Ecto neural progenitor cell (in vitro differentiated cells): ENCODE data around the gene MINDY2.
A peak's percentile ranks its signal among the peaks of the same experiment; 100 is the strongest.

ENCODE experiments used
- DNase-seq: peaks from one replicate; pipeline ENCODE4 v3.0.0-alpha.2; 2018; ENCODE audit warnings: low spot score

MINDY2 gene, protein sequence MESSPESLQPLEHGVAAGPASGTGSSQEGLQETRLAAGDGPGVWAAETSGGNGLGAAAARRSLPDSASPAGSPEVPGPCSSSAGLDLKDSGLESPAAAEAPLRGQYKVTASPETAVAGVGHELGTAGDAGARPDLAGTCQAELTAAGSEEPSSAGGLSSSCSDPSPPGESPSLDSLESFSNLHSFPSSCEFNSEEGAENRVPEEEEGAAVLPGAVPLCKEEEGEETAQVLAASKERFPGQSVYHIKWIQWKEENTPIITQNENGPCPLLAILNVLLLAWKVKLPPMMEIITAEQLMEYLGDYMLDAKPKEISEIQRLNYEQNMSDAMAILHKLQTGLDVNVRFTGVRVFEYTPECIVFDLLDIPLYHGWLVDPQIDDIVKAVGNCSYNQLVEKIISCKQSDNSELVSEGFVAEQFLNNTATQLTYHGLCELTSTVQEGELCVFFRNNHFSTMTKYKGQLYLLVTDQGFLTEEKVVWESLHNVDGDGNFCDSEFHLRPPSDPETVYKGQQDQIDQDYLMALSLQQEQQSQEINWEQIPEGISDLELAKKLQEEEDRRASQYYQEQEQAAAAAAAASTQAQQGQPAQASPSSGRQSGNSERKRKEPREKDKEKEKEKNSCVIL

DNA sequence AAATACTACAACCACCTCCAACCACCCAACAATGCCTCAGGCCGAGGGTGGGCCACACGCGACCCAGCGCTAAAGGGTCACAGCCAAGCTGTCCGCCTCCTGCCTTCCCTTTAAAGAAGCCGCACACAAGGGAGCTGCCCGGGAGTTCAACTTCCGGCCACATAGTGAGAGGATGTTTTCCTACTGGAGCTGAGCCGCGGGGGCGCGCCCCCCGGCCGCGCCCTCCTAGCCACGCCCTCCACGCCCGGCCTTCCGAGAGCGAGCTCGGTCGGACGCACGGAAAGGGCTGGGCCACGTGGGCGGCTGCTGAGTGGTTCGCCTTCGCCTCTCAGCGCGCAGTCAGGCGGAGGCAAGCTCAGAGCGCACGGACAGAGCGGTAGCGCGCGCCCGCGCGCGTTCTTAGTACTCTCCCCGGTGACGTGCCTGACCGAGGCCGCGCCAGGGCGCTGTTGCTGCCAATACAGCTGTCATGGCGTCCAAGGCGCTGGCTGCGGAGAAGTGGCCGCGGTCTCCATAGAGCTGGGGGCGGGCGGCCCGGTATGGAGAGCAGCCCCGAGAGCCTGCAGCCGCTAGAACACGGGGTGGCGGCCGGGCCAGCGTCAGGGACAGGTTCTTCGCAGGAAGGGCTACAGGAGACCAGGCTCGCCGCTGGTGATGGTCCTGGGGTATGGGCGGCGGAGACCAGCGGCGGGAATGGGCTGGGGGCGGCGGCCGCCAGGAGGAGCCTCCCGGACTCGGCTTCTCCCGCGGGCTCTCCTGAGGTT, at the start of gene MINDY2:
Gene MINDY2, plus strand, starts transcription at position 446 of the 764 bp plus-strand sequence. Its CDS starts 94 bp downstream, at position 540.
- DNase-seq, result peak; percentile 97

DNA sequence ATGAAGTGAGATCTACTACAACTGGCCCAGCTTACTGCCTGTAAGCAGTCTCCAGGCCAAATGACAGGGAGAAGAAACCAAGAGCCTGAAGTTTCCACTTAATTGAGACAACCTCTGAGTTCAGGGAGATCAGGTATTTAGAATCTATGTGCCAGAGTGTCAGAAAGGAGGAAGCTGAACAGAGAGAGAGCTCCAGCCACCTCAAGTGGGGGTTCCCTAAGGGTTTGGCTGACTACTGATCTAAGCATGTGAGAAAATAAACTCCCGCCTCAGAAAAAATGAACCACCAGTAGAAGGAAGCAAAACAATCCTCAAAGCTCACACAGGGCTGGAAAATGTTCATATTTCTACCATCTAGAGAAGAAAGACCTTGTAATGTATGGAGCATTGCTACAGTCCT, 46.6 kb upstream of the MINDY2 start:
- no peak for DNase-seq

DNA sequence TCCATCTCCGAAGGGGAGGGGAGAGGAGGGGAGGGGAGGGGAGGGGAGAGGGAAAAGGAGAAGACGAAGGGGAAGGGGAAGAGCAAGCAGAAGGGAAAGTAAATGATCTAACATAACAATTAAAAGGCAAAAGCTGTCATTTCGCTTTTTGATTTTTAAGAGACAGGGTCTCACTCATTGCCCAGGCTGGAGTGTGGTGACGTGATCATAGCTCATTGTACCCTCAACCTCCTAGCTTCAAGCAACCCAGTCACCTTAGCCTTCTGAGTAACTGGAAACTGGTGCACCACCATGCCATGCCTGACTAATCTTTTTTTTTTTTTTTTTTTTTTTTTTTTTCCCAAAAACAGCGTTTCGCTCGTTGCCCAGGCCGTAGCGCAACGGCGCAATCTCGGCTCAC, 44.2 kb upstream of the MINDY2 start:
- no peak for DNase-seq

DNA sequence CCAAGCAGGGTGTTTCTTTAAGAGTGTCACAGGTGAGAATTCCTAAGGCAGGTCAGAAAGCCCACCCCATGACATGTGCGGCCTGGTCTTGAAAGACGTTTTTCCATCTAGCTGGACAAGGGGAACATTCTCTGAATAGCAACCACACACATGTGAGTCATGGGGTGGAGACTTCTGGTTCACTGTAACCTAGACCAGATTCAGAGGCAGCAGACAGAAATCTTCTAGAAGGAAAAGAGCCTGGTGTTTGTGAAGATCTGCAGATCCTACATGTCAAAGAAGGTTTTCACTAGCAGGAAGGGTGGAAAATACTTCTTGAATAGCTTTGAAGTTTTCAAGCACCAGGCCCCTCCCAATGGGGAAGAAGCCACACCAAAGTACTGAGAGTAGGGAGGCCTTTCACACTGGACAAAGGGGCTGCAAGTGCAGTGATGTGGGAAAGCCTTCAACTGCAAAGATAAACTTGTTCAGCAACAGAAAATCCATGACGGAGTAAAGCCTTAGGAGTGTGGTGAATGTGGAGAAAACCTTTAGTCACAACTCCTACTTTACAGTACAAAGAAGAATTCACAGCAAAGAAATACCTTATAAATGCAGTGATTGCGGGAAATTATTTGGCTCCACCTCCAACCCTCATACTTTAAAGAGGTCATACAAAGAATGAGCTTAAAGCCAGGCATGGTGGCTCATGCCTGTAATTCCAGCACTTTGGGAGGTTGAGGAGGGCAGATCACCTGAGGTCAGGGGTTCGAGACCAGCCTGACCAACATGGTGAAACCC, 39.2 kb upstream of the MINDY2 start:
- no peak for DNase-seq

DNA sequence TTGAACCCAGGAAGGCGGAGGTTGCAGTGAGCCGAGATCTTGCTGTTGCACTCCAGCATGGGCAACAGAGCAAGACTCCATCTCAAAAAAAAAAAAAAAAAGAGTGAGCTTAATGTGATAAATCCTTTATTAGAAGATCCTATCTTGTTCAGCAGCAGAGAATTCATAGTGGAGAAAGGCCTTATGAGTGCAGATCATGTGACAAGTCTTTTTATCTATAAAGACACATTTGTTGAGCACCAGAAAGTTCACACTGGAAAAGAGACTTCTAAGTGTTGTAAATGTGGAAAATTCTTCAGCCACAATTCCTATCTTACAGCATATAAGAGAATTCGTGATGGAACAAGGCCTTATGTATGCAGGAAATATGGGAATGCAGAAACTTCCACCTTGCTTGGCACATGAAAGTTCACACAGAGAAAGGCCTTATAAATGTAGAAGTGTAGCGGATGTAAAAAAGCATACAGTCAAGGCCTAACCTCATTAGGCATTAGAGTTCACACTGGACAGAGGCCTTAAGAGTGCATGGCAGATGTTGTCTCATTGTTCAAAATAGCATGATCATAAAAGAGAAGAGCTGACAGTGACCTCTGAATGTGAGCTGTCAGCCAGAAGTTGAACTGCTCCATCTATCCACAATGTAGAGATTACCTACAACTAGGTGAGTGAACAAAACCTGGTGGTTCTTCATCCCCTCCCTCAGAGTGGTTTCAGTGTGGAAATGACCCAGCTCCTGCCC, 38.3 kb upstream of the MINDY2 start:
- DNase-seq, result no peak

DNA sequence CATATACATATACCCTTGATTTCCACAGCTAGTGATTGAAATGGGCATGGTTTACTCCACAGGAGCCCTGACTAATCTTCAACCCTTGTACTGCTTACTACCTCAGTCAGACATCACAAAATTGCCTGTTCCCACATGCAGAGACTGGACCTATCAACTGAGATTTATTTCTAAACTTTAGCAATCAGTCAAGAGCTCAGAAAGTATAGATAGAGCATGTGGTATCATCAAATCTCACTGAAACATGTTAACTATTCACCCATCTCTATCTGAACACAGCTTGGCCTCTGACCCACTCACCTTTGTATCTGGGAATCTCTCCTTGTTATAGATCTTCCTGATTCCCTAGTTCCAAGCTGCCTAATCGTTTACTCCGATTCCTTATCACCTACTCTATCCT, 36.2 kb upstream of the MINDY2 start:
- no peak for DNase-seq

DNA sequence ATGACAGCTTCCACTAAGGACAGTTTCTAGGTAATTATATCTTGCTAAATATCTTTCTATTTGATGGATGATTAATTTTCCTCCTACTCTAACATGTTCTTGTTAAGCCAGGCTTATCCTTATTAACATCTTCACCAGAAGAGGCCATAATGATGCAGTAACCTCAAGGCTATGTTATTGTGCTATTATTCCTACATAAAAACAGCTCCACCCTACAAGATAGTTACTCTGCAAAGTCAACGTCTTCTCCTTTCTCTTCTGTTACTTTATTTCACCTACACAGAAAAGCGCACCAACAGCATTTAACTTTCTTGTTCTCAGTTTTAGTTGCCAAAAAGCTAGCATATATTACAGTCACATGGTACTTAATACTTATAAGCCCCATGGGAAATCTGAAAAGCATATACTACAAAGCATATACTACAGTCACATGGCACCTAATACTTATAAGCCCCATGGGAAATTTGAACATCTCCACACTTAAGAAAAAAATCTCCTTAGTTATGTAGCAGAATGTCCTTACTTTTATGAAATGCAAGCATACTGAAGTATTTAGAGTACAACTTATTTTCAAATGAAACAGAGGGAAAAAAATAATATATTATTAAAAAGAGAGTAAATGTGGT, 35.0 kb upstream of the MINDY2 start:
- DNase-seq, result no peak

DNA sequence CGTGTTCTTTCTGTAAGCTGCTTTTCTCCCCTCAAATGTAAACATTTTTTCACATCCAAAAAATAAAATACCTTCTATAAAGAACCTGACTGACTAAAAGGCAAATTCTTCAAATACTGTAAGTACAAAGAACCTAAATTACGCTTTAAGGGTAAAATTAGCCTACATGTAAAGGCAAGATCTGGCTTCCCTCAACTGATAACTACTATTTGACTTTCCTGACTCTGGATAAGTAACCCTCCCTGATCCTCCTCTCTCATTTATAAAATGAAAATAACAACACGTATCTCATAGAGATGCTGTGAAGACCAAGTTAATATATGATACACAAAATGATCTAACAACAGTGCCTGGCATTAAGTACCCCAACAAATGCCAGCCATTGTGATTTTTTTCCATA, 33.8 kb upstream of the MINDY2 start:
- DNase-seq, result no peak

DNA sequence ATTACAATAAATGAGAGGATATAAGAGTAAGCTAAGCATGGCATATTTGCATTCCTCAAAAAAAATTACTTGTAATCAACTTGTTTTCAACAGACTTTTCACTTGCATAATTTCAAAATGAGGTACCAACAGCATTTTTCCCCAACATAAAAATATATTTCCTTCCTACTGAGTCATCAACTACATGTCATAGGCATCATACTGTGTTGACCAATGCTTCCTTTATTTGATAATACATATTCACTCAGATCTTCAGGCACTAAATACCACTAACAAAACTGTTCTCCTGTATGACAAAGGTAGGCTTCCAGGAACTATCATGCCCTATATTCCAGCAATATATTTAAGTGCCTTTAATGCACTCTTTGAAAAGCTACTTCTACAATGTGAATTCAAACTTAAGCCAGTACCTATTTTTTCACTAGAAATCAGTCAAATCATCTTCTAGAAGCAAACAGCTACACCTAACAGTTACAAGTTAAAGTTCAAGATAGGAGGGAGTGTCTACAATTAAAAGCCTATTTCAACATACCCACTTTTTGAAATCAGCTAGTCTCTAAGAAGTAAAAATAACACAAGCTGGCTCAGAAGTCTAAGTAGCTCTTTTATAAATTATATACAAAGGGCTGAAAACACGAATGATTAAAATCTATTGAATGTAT, 32.9 kb upstream of the MINDY2 start:
- DNase-seq, result no peak

DNA sequence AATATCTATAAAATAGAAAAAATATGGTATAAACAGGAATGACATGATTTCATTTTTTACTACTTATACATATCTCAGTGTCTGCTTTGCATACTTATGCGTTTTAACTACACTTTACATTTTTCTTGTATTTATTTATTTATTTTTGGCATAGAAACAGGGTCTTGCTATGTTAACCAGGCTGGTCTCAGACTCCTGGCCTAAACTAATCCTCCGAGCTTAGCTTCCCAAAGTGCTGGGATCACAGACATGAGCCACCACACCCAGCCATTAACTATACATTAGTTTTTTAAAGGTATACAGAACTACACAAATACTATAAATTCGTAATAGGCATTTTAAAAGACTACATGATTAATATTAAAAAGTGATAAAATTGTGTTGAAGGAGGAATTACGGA, 30.7 kb upstream of the MINDY2 start:
- no peak for DNase-seq

DNA sequence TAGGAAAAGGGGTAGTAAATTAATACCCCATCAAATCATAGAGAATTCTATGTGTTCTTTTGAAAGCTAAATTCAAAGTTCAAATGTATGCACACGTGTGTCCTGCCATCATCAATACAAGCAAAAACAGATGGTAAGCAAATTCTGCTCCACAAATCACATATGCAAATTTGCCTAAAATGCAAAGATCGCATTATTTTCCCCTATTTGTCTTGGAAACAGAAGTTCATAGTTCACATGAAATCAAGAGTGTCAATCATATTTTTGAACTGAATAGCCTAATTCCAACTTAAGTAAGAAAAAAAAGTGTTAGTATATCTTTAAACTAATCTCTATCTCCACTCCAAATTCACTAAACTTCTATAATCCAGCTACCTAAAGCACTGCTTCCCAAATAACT, 30.1 kb upstream of the MINDY2 start:
- no peak for DNase-seq

DNA sequence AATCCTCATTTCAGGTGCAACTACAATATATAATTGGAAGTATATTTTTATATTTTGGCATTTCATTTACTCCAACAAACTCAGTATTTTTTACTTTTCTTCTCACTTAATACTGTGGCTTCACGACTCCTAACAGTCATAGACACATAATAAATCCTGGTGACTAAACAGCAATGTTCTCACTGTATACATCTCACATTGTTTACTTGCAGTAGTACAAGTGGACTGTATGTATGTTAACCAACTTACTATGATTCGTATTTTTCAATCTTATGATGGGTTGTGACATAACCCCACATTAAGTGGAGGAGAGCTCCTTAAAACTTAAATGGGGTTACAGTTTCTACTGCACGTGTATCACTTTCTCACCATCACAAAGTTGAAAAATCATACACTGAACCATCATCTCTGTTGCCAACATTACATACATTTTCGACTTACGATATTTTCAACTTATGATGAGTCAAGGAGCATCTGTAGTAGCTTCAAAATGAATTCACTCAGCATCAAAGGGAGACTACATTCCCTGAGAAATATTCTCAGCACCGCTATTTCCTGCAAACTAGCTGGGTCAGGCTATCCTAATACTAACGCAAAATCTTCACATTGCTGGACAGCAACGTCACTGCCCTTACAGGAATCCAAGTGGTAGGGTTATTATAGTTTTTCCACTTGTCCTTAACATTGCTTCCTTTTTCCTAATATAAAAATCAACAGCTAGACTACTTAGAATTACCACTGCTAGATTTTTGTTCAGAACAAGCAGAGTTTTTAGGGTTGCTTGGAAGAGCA, 28.9 kb upstream of the MINDY2 start:
- DNase-seq, result no peak

DNA sequence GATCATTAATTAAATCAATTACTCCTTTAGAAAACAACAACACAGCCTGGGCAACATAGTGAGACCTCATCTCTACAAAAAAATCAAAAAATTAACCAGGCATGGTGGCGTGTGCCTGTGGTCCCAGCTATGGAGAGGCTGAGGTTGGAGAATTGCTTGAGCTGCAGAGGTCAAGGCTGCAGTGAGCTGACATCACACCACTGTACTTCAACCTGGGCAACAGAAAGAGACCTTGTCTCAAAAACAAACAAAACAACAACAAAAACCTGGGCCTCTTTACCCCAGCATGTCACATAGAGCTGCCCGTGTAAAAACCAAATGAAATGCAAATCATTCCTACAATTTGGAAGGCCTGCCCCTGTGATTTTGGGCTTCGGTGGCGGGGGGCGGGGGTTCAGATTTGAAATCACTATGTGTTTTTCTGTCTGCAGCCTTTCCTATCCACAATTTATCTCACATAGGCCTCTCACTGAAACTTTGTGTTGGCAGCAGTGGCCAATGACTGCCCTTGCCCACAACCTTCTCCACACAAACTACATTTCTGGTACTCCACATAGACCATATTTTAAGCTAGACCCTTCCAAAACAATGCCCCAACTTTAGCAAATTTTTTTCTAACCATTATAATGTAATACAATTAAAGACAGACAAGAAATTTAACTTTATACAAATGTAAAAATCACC, 28.1 kb upstream of the MINDY2 start:
- DNase-seq, result no peak

DNA sequence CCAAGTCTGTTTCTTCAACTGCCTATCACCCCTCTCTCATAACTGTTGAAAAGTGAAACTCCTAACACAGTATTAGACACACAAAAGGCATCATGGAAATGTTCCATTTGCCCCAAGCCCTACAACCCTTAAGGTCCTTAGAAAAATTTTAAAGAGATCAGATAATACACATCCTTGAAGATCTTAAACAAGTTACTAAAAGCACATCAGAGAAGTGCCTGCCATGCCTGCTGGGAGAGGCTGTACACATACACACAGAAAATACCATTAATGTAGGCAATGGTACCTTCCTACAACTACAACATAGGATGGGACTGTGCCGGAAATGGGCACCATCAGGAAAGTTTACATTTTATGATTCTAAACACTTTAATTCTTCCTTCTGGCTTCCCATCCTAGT, 24.9 kb upstream of the MINDY2 start:
- no peak for DNase-seq

DNA sequence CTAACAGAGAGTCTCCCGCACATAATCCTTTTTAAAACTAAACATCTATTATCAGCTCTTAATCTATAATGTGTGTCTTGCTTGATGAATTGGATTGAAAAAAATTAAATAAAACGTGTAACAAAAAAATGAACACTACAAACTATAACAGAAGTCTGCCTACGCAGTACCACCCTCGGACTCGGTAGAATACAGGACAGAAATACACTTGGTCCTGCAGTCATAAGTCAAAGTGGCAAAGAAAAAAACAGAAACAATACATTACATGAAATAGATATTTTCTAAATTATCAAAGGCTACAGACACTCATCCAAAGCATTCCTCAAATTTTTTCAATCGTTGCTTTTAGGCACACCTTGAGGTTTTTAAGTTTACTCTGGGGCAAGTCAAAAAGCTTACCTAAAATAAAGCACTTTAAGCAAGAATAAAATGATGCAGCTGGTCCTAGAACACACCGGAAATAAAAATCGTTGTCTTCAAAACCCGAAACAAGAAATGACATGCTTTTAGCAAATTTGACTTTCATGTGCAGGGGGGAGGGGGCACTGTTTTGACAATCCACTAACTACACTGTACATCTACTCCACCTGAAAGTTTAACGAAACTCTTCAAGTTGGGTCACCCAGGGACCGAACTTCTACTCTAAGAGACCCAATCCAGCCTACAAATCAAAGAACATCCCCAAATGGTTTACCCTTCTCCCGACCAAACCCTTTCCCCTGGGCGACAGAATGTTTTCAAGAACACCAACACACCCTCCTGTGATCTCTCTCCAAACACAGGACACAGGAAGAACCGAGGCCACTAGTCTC, 22.9 kb upstream of the MINDY2 start:
- no peak for DNase-seq

DNA sequence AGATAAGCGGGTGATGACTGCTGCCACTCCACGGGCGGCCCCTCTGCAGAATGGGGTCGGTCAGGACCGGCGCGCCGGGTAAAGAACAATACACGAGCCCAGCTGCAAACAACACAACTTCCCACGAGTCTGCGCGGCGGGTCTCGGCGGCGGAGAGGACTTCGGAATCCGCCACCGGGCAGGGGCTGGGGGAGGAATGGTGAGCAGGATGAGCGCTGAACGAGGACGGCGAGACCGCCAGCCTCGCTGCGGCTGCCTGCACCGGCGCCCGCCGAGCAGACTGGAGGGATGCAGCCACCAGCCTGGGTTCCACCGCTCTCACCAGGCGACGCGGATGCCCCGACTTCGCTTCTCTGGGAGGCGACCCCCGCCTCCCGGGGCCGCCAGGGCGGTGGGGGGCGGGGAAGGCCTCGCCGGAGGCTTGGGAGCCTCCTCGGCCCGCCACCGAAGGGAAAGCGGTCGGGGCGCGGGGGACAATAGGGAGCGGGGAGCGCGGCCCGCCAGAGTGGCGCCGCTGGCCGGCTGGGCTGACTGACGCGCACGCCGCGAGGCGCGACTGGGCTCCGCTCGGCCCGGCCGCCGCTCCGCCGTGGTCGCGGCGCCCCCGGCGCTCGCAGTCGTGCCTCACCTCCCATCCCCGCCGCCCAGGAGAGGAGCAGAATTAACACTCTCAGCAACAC, 22.1 kb upstream of the MINDY2 start:
- DNase-seq, result peak; percentile 83

DNA sequence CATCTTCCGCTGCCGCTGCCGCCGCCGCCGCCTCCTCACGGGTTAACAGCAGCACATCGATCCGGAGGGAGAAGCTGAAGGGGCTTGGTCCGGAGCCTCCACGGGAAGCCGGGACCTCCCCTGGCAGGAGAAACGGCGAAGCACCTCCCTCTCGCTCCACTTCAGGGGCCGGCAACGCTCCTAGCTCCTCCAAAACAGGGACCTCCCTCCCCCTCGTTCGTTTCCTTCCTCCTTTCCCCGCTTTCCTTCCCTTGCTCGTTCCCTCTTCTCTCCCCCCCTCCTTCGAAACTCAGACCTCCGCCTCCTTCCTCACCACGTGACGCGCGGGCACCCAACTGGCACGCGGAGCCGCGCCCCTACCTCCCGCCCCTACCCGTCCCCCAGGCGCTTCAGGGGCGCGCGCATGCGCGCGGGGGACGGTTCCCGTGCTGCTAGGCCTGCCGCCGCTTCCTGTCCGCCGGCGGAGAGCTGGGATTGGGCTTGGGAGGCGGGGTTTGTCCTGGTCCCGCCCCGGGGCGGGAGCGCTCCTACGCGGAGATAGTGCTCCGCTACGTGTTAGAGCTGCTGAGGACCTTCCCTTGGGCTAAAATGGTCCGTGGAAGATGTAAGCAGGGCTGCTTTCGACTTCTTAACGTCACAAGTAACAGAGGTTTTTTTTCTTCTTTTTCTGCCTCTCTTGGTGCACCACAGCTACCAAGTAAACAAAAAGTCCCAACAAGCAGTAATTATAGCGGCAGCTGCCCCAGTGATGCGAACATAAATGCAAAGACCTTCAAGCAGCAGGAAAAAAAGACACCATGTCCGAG, 21.4 kb upstream of the MINDY2 start, which contains the start of gene ADAM10:
Gene ADAM10, minus strand, starts transcription at position 176 of the 806 bp plus-strand sequence. Its CDS starts 173 bp downstream, at position 3.
- peak; percentile 99 for DNase-seq
